ENCODE measurements around the gene ACP3.
"Not testable (repeated sequence)": the region's sequence is repeated elsewhere in the genome, so short reads cannot be mapped to it uniquely, and the experiment has no call there.

ACP3 gene

DNA sequence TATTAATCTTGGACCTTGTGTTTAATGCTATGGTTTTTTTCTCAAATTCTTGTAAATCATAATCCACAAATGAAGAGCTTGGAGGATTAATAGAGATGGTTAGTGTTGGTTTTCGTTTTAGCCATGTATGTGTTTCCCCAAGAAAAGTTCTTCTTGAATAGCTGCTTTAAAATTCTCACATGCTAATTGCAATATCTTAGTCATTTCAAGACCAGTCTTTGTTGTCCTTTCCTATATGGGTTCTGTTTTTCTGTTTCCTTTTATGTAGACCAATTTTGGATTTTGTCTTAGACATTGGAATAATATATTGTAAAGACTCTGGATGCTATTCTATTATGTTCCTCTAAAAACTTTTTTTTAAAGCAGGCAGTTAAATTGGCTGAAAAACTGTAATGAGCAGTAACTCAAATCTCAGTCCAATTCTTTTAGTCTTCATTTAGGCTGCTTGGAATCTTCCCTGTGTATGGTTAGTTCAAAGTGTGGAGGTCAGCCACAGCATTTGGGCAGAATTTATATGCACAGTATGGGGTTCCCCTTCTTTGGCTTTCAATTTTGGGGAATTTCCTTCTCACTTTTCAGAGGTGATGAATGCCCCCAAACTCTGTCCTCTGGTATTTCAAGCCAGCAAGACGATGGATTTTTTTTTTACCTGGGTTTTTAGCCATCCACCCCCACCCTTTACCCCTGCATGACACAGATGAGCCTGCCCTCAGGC is 61.0 kb downstream of the ACP3 start:
- H3K36me3 Mint-ChIP-seq = peaks cover 2% of the 10 kb centered on the region
- H3K27ac Mint-ChIP-seq = no peak overlapping the region
- H3K9me3 Mint-ChIP-seq = no peaks in the 10 kb centered on the region

DNA sequence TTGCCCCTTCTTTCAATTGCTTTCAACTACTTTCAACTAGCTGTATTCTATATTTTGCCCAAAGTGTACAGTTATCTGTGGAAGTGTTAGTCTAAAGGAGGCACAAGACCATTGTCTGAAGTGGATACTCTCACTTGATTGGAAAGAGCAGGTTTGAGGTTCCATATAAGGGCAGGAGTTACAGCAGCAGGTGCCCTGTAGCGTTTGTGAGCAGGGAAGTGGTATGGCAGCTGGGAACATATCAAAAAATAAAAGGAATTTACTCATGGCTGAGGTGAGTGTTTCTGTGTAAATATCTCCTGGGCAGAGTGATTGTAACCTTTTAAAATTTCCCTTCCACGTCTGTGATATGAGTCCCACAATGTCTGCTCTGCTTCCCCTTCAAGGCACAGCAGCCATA is 61.6 kb downstream of the ACP3 start:
- Mint-ChIP-seq H3K4me1 (no peaks in the 10 kb centered on the region), H3K36me3 (peaks cover 2% of the 10 kb centered on the region), H3K27me3 (peaks cover 14% of the 10 kb centered on the region), H3K27ac (no peak overlapping the region), H3K9me3 (no peaks in the 10 kb centered on the region), H3K4me3 (no peak overlapping the region)

More for the DNA sequence above, 61.0 kb downstream of the ACP3 start:
- H3K4me3 Mint-ChIP-seq = no peak overlapping the region
- no peaks in the 10 kb centered on the region for H3K4me1 Mint-ChIP-seq
- H3K27me3 Mint-ChIP-seq = peaks cover 14% of the 10 kb centered on the region

DNA sequence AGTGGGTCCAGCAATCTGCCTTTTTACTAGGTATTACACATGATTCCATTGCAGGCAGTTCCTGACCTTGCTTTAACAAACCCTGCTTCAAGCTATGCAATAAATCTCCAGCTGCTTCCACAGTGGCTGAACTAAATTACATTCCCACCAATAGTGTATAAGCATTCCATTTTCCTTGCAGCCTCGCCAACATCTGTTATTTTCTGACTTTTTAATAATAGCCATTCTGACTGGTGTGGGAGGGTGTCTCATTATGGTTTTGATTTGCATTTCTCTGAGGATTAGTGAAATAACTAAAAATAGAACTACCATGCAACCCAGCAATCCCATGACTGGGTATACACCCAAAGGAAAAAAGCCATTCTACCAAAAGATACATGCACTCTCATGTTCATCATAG is 63.7 kb downstream of the ACP3 start:
- Mint-ChIP-seq H3K36me3 (peaks cover 2% of the 10 kb centered on the region), H3K27me3 (peaks cover 16% of the 10 kb centered on the region), H3K9me3 (no peaks in the 10 kb centered on the region), H3K4me1 (no peaks in the 10 kb centered on the region), H3K27ac (no peak overlapping the region), H3K4me3 (no peak overlapping the region)

DNA sequence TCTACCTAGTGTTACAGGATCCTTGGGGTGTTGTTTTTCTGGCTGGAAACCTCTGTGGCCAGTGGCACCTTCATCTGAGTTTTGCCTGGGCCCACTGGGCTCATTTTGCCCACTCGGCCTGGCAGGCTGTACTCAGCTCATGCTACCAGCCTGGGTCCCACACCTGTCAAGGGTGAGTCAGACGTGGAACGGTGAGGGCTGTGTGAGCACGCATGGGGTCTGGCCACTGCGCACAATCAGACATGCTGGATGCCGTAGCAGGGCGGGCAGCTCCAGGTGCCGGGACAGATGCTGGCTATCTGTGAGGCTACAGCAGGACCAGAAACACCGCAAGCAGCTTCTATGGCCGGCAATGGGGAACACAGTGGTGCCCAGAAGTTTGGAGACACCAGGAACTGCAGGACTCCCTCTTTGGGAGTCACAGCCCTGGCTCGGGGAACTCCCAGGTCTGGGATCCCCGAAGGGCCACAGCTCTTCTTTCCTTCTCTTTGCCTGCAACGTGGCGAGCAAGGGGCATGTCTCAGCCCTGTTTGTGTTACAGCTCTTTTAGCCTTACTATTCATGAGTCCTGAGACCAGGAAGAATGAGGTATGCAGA is 64.2 kb downstream of the ACP3 start:
- Mint-ChIP-seq H3K36me3 (peaks cover 2% of the 10 kb centered on the region), H3K9me3 (no peaks in the 10 kb centered on the region), H3K4me1 (no peaks in the 10 kb centered on the region), H3K4me3 (no peak overlapping the region), H3K27ac (no peak overlapping the region), H3K27me3 (peaks cover 16% of the 10 kb centered on the region)

DNA sequence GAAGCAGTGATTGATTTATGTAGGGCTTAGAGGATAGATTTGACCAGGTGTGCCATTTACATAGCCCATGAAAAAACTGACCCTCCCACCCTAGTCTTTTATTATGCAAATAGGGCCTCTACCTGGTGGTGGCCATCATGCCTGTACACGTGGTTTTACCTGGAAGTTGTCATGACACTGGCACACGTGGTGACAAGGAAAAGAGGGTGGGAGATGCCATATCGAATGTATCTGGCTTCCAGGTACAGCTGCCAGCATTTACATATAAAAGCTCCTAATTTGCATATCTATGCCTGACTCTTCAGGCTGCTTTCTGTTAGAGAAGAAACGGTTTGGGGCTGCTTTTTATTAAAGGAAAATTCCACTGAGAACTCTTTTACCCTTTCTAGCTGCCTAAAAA is 65.1 kb downstream of the ACP3 start:
- Mint-ChIP-seq H3K36me3 (peaks cover 2% of the 10 kb centered on the region), H3K4me3 (no peak overlapping the region)

DNA sequence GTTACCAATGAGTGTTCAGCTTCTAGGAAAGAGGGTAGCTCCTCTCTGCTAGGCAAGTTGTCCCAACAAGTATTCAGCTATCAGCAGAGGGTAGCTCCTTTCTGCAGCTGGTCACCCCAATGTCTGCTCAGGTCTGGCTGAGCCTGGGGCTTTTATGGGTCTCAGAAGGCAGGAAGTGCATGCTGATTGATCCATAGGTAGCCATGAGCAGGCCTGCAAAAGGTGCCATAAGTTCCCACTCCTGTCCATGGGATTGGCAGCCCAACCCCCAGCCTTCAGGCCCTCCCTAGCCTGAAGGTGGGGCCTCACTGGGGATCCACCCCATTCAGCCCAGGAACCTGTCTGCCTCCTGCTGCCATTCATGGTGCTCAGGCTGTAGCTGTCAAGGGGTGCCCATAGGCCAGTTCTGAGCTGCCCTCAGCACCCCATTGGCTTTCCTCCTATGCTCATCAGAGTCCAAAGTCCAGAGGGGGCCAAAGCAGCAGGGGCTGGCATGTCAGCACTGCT is 65.5 kb downstream of the ACP3 start:
- no peak overlapping the region for H3K4me3 Mint-ChIP-seq
- H3K4me1 Mint-ChIP-seq = no peaks in the 10 kb centered on the region
- H3K9me3 Mint-ChIP-seq = no peaks in the 10 kb centered on the region
- no peak overlapping the region for H3K27ac Mint-ChIP-seq
- H3K36me3 Mint-ChIP-seq = no peaks in the 10 kb centered on the region
- peaks cover 13% of the 10 kb centered on the region for H3K27me3 Mint-ChIP-seq

More for the DNA sequence above, 65.1 kb downstream of the ACP3 start:
- H3K9me3 Mint-ChIP-seq = no peaks in the 10 kb centered on the region
- no peaks in the 10 kb centered on the region for H3K4me1 Mint-ChIP-seq
- H3K27me3 Mint-ChIP-seq = peaks cover 16% of the 10 kb centered on the region
- H3K27ac Mint-ChIP-seq = no peak overlapping the region

DNA sequence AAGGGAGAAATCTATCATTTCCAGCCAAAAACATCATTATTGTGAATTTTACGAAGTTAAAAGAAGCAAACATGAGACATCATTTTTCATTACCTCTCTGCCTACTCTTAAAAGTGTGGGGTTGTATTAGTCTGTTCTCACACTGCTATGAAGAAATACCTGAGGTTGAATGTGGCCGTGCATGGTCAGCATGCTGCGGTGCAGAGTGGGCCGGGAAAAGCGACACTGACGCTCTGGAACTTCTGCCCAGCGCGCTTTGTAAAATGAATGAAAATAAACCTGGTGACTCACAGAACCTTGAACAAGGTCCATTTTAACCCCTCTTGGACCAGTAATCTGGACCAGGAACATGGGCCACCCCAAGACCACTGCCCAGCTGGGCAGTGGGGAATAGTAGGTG is 69.1 kb downstream of the ACP3 start:
- H3K36me3 Mint-ChIP-seq = no peaks in the 10 kb centered on the region
- H3K4me1 Mint-ChIP-seq = no peaks in the 10 kb centered on the region
- H3K27me3 Mint-ChIP-seq = peaks cover 4% of the 10 kb centered on the region
- H3K4me3 Mint-ChIP-seq = no peak overlapping the region
- H3K27ac Mint-ChIP-seq = no peak overlapping the region
- no peaks in the 10 kb centered on the region for H3K9me3 Mint-ChIP-seq

DNA sequence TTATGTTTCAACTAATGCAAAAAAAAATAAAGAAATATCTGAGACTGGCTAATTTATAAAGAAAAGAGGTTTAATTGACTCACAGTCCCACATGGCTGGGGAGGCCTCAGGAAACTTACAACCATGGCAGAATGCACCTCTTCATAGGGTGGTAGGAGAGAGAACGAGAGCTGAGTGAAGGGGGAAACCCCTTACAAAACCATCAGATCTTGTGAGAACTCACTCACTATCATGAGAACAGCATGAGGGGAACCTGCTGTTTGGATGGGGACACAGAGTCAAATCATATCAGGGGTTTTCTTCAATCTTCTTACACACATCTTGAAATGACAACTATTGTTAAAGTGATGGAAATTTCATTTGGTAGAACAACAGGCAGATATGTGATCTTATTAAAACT is 75.5 kb downstream of the ACP3 start:
- not testable (repeated sequence) for H3K36me3 Mint-ChIP-seq, H3K27me3 Mint-ChIP-seq, H3K9me3 Mint-ChIP-seq, H3K4me3 Mint-ChIP-seq, H3K4me1 Mint-ChIP-seq, H3K27ac Mint-ChIP-seq

DNA sequence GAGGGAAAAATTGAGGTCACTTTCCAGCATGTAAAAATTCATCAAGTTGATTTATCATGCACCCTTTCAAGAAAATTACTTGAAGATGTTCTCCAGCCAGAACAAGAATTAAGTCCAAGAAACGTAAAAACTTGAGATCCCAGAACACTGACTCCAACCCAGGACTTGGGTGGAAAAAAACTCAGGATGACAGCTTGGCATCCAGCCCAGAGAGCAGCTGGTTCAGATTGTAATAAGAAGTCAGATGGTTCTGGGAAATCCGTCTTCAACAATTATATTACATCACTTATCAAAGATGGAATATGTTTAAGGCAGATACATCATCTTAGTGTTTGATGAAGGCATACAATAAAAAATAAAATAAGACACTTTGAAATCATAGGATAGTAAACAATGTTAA is 77.1 kb downstream of the ACP3 start:
- peaks cover 5% of the 10 kb centered on the region for H3K9me3 Mint-ChIP-seq
- H3K36me3 Mint-ChIP-seq = peaks cover 2% of the 10 kb centered on the region
- H3K4me1 Mint-ChIP-seq = no peaks in the 10 kb centered on the region
- no peak overlapping the region for H3K27ac Mint-ChIP-seq
- no peak overlapping the region for H3K4me3 Mint-ChIP-seq
- peaks cover 2% of the 10 kb centered on the region for H3K27me3 Mint-ChIP-seq

DNA sequence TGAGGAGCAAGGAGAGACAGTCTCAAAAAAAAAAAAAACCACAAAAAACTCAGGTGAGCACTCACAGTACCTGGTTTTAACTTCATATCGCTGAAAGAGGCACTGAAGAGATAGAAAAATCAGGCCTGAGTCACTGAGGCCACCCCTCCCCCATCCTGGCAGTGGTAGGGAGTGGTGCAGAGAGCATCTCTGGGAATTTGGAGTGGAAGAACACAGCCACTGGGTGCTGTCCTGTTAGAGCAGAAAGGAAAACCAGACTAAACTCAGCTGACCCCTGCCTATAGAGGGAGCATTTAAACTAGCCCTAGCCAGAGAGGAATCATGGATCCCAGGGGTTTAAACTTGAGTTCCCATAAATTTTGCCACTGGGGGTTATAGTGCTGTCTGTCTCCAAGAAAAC is 77.9 kb downstream of the ACP3 start:
- Mint-ChIP-seq H3K9me3 (peaks cover 5% of the 10 kb centered on the region), H3K4me1 (no peaks in the 10 kb centered on the region), H3K36me3 (peaks cover 2% of the 10 kb centered on the region), H3K27ac (no peak overlapping the region), H3K4me3 (no peak overlapping the region), H3K27me3 (peaks cover 2% of the 10 kb centered on the region)

DNA sequence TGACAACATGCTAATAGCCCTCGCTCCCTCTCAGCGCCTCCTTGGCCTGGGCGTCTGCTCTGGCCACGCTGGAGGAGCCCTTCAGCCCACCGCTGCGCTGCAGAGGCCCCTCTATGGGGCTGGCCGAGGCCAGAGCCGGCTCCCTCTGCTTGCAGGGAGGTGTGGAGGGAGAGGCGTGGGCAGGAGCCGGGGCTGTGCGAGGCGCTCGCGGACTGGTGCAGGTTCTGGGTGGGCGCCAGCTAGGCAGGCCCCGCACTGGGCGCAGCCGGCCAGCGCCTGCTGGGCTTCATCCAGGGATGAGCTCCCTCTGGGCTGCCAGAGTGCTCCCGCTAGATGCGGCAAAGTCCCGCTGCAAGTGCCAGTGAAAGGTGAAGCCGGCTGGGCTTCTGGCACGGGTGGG is 79.0 kb downstream of the ACP3 start:
- Mint-ChIP-seq H3K9me3 (peaks cover 5% of the 10 kb centered on the region), H3K27me3 (peaks cover 2% of the 10 kb centered on the region), H3K4me3 (no peak overlapping the region), H3K4me1 (no peaks in the 10 kb centered on the region), H3K27ac (no peak overlapping the region), H3K36me3 (peaks cover 2% of the 10 kb centered on the region)

DNA sequence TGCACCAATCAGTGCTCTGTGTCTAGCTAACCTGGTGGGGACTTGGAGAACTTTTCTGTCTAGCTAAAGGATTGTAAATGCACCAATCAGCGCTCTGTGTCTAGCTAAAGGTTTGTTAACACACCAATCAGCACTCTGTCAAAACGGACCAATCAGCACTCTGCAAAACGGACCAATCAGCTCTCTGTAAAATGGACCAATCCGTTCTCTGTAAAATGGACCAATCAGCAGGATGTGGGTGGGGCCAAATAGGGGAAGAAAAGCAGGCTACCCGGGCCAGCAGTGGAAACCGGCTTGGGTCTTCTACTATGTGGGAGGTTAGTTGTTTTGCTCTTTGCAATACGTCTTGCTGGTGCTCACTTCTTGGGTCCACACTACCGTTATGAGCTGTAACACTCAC is 79.6 kb downstream of the ACP3 start:
- H3K27me3 Mint-ChIP-seq, H3K27ac Mint-ChIP-seq, H3K4me1 Mint-ChIP-seq, H3K36me3 Mint-ChIP-seq, H3K4me3 Mint-ChIP-seq, H3K9me3 Mint-ChIP-seq: not testable (repeated sequence)

DNA sequence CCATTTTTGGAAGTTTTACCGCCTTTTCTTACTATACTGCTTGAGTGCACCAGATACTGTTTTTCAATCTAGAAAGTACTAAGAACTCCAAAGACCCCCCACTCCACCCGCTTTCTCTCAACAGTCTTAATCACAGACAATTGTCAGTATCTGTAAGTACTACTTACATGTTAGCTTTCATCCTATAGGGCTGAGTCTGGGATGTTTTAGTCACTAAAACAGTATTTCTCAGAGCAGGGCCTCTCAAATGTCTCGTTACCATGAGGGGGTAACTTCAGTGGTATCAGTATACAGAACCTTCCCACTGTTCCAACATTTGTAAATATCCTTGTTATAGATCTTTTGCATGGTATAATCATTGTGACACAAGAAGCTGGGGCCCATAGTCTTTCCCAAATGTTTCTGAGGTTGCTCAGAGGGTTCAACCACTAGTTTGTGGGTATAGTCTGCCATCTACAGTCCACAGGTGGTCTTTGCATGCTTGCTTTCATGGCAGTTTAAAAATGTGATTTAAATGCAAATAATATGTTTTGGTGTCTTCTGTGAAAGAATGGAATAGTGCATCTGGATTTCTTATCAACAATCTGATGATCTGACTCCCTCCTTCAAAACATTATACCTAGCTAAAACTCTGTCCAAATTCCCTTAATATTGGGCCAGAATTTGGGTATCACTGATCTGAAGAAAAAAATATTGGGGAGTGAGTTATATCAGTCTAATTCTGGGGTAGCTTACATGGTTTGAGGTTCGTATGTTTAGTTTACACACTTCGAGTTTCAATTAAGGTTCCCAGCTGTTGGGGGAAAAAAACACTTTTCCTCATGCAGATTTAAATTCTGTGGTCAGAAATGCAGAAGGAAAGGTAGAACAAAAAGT is 82.1 kb downstream of the ACP3 start:
- Mint-ChIP-seq H3K9me3 (peaks cover 5% of the 10 kb centered on the region), H3K36me3 (peaks cover 2% of the 10 kb centered on the region), H3K27ac (no peak overlapping the region), H3K4me1 (no peaks in the 10 kb centered on the region), H3K4me3 (no peak overlapping the region), H3K27me3 (no peaks in the 10 kb centered on the region)

DNA sequence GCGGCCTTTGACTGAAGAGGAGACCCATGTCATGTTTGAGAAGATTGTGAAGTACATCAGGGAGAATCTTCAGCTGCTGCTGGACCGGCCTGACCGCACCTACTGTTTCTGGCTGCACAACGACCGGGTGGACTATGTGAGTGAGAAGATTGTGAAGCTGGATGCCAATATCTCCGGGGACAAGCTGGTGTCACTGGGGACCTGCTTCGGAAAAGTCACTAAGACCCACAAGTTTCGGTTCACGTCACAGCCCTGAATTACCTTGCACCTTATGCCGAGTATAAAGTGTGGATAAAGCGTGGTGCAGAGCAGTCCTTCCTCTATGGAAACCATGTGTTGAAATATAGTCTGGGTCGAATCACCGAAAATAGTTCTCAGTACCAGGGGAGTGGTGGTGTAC is 84.0 kb downstream of the ACP3 start:
- no peak overlapping the region for H3K4me3 Mint-ChIP-seq
- H3K4me1 Mint-ChIP-seq = no peaks in the 10 kb centered on the region
- no peak overlapping the region for H3K27ac Mint-ChIP-seq
- H3K9me3 Mint-ChIP-seq = no peaks in the 10 kb centered on the region
- H3K27me3 Mint-ChIP-seq = no peaks in the 10 kb centered on the region
- no peaks in the 10 kb centered on the region for H3K36me3 Mint-ChIP-seq

DNA sequence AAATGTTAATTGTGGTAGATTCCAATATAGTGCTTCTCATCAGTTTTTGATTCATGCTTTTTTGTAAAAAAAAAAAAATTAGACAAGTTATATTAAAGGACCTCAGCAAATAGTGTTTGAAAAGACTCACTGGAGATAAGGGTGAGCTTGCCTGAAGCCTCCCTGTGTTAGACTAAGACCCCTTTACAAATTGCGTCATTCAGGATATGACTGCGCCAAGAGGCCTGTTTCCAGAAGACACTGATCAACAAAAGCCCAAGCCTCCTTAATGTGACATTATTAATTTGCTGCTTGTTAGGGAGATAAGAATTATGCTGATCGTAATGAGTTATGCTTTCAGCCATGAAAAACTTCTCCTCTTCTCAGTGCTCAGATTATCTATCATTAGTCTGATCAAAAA is 87.1 kb downstream of the ACP3 start:
- H3K27me3 Mint-ChIP-seq = no peaks in the 10 kb centered on the region
- H3K9me3 Mint-ChIP-seq = no peaks in the 10 kb centered on the region
- H3K4me3 Mint-ChIP-seq = no peak overlapping the region
- no peak overlapping the region for H3K27ac Mint-ChIP-seq
- no peaks in the 10 kb centered on the region for H3K36me3 Mint-ChIP-seq
- no peaks in the 10 kb centered on the region for H3K4me1 Mint-ChIP-seq

DNA sequence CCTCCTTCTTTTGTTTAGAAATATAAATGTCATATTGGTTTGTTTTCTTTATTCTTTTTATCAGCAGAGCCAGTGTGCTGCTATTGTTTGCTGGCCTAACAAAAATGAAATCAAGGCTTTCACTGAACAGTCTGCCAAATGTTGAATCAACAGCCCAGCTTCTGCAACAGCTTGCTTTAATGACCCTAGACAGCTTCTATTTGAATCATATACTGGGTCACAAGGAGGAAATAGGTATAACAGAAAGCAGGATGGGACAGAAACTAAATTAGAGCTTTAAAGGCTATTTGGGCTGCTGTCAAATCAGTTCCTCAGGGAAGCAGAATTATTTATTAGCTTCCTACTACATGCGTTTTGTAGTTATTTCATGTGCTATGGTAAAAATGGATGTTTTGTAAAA is 88.0 kb downstream of the ACP3 start:
- H3K27me3 Mint-ChIP-seq = no peaks in the 10 kb centered on the region
- H3K36me3 Mint-ChIP-seq = no peaks in the 10 kb centered on the region
- no peak overlapping the region for H3K27ac Mint-ChIP-seq
- no peaks in the 10 kb centered on the region for H3K4me1 Mint-ChIP-seq
- H3K9me3 Mint-ChIP-seq = no peaks in the 10 kb centered on the region
- H3K4me3 Mint-ChIP-seq = no peak overlapping the region
